Colonic mucosa (tissue), 4 donors: Measurements from ENCODE around the gene MTX1. TPM values are rescaled to one million over a fixed set of nuclear protein-coding genes. Genes with fewer than 3 reads are reported as not detected.
"Not testable (repeated sequence)": the region's sequence is repeated elsewhere in the genome, so short reads cannot be mapped to it uniquely, and the experiment has no call there.

ENCODE experiments used
- DNase-seq: peaks from one replicate; pipeline ENCODE4 v3.0.0-alpha.2; 2020
- H3K27ac ChIP-seq: fragments of 200-600 bp; one replicate; pipeline ENCODE4 v1.8.0; 2021
- H3K27me3 ChIP-seq: fragments of 200-600 bp; one replicate; pipeline ENCODE4 v1.8.0; 2021
- H3K36me3 ChIP-seq: fragments of 200-600 bp; one replicate; pipeline ENCODE4 v1.8.0; 2021
- H3K4me1 ChIP-seq: fragments of 200-600 bp; one replicate; pipeline ENCODE4 v1.8.0; 2021; ENCODE audit warnings: mild to moderate bottlenecking
- H3K4me3 ChIP-seq: fragments of 200-600 bp; one replicate; pipeline ENCODE4 v1.8.0; 2021
- H3K9ac ChIP-seq, 2 donors: one replicate each; pipeline ENCODE4 v1.7.0; 2013; ENCODE audit warnings: control low read depth in 2 of 2, low read depth in 2 of 2, low read length in 2 of 2
- H3K9me3 ChIP-seq: fragments of 200-600 bp; one replicate; pipeline ENCODE4 v1.8.0; 2021
- intact Hi-C: fragments of 100-400 bp; cut with DNase I; formaldehyde crosslinking; loops from one replicate; pipeline ENCODE4 v1.14.1; 2022
- total RNA-seq, 2 donors: library from RNA; stranded (reverse); fragmentation: NEBNext Ultra II Directional in 1 of 2; extraction: Animal tissue kit (Norgen Biotek cat#: 25700) in 1 of 2; gene quantifications; one replicate each; pipeline ENCODE4 v1.2.1, GENCODE V29; 2021
- TF ChIP-seq, protein P1 (sequence below): fragments of 200-600 bp; IDR thresholded peaks from one replicate; pipeline ENCODE4 v1.8.0; 2022; ENCODE audit warnings: antibody characterized with exemption, mild to moderate bottlenecking
- donor health status: healthy.
- donor health status: DM: no; HTN: no; CAD: no.
- donor health status: DM: no; HTN: no; CAD: no.

Gene MTX1
- total RNA-seq, 2 donors from 2014 or later: 37.5 to 55.8 TPM

- no peak overlapping the region for H3K4me3 ChIP-seq
- H3K9ac ChIP-seq: no peak overlapping the region
- intact Hi-C loops: no loop called here
- no peaks in the 10 kb centered on the region for H3K27me3 ChIP-seq
- no peaks in the 10 kb centered on the region for H3K9me3 ChIP-seq
- H3K27ac ChIP-seq: peak overlapping the region; percentile 80
- H3K4me1 ChIP-seq: no peaks in the 10 kb centered on the region
- peak; percentile 77 for DNase-seq
- H3K36me3 ChIP-seq: no peaks in the 10 kb centered on the region
- TF ChIP-seq, protein P1, sequence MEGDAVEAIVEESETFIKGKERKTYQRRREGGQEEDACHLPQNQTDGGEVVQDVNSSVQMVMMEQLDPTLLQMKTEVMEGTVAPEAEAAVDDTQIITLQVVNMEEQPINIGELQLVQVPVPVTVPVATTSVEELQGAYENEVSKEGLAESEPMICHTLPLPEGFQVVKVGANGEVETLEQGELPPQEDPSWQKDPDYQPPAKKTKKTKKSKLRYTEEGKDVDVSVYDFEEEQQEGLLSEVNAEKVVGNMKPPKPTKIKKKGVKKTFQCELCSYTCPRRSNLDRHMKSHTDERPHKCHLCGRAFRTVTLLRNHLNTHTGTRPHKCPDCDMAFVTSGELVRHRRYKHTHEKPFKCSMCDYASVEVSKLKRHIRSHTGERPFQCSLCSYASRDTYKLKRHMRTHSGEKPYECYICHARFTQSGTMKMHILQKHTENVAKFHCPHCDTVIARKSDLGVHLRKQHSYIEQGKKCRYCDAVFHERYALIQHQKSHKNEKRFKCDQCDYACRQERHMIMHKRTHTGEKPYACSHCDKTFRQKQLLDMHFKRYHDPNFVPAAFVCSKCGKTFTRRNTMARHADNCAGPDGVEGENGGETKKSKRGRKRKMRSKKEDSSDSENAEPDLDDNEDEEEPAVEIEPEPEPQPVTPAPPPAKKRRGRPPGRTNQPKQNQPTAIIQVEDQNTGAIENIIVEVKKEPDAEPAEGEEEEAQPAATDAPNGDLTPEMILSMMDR: no peak
These were observed 10.5 kb downstream of the MTX1 start for GRCh38 chr1:155218854-155219591.

- intact Hi-C loops: no loop called here
- Histone ChIP-seq H3K4me1 (no peaks in the 10 kb centered on the region), H3K27me3 (no peaks in the 10 kb centered on the region), H3K9ac (no peak overlapping the region), H3K27ac (peak overlapping the region; percentile 80), H3K36me3 (no peaks in the 10 kb centered on the region), H3K9me3 (no peaks in the 10 kb centered on the region), H3K4me3 (no peak overlapping the region)
- TF ChIP-seq, protein P1: no peak
- DNase-seq: peak; percentile 61
These were observed 11.1 kb downstream of the MTX1 start for GRCh38 chr1:155219592-155220031.

- H3K9me3 ChIP-seq, H3K4me1 ChIP-seq, intact Hi-C loops, H3K27me3 ChIP-seq, H3K36me3 ChIP-seq, H3K4me3 ChIP-seq, H3K9ac ChIP-seq: not testable (repeated sequence)
- DNase-seq: peak; percentile 73
- H3K27ac ChIP-seq: peak overlapping the region; percentile 80
These were observed 11.9 kb downstream of the MTX1 start for GRCh38 chr1:155220211-155220965.

DNA sequence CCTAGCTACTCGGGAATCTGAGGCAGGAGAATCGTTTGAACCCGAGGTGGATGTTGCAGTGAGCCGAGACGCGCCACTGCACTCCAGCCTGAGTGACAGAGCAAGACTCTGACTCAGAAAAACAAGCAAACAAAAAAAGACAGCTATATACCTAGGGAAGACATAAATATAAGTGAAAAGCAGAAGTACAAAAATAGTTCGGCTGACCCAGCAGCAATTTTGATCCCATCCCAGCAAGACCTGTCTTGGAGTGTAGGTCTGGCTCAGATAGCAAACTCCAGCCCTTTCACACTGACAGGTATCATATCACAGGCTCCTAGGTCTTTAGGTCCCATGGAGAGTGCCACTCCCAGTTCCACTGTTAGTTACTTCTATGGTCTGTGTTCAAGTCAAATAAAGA, 14.6 kb downstream of the MTX1 start:
- TF ChIP-seq, protein P1: no peak
- DNase-seq: no peak
- Histone ChIP-seq H3K4me1 (peaks cover 8% of the 10 kb centered on the region), H3K4me3 (no peak overlapping the region), H3K27me3 (no peaks in the 10 kb centered on the region), H3K27ac (no peak overlapping the region), H3K36me3 (no peaks in the 10 kb centered on the region), H3K9ac (no peak overlapping the region), H3K9me3 (no peaks in the 10 kb centered on the region)
- intact Hi-C loops: no loop called here

GRCh38 chr1:155225404-155225759, 16.9 kb downstream of the MTX1 start:
- DNase-seq, H3K9me3 ChIP-seq, H3K27ac ChIP-seq, intact Hi-C loops, H3K9ac ChIP-seq, H3K4me1 ChIP-seq, H3K27me3 ChIP-seq, H3K4me3 ChIP-seq, H3K36me3 ChIP-seq: not testable (repeated sequence)

GRCh38 chr1:155226188-155226909, 17.9 kb downstream of the MTX1 start:
- Histone ChIP-seq H3K4me1 (peaks cover 10% of the 10 kb centered on the region), H3K4me3 (peak overlapping the region; percentile 67), H3K27ac (peak overlapping the region; percentile 89), H3K9me3 (no peaks in the 10 kb centered on the region), H3K36me3 (no peaks in the 10 kb centered on the region), H3K27me3 (no peaks in the 10 kb centered on the region), H3K9ac (peak overlapping the region; percentile 75 to 89)
- TF ChIP-seq, protein P1: peak; percentile 39
- peak; percentile 84 for DNase-seq
- intact Hi-C loops: loop anchor here (2.0 kb wide), 1 partner anchor 18 kb away; the partner anchor contains the start of gene MTX1
